Stimulated activated CD4-positive, alpha-beta T cell treated with anti-CD3 and anti-CD28 coated beads, Interleukin-4, amount 100 ng/mL, for 24 hours (primary cell): Measurements from ENCODE around the gene EFCC1.

Experiments used
- DNase-seq: peaks from one replicate; pipeline ENCODE4 v3.0.0-alpha.2; 2020

The EFCC1 gene, protein sequence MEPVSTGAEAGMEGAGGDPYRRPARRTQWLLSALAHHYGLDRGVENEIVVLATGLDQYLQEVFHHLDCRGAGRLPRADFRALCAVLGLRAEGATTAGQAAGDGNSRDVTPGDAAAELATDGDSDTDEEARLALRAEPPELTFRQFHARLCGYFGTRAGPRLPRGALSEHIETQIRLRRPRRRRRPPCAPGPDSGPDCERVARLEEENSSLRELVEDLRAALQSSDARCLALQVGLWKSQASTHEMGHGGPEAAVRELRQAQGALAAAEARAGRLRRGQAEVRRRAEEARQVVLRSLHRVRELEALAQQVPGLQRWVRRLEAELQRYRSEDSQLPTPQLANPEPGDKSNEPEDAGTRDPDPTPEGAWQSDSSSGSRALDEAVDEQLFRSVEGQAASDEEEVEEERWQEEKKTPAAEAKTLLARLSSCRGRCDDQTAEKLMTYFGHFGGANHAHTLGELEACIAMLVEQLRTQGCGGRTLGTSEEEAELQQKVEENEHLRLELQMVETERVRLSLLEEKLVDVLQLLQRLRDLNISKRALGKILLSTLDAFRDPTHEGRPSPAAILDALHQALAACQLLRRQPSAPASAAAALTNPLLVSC

DNA sequence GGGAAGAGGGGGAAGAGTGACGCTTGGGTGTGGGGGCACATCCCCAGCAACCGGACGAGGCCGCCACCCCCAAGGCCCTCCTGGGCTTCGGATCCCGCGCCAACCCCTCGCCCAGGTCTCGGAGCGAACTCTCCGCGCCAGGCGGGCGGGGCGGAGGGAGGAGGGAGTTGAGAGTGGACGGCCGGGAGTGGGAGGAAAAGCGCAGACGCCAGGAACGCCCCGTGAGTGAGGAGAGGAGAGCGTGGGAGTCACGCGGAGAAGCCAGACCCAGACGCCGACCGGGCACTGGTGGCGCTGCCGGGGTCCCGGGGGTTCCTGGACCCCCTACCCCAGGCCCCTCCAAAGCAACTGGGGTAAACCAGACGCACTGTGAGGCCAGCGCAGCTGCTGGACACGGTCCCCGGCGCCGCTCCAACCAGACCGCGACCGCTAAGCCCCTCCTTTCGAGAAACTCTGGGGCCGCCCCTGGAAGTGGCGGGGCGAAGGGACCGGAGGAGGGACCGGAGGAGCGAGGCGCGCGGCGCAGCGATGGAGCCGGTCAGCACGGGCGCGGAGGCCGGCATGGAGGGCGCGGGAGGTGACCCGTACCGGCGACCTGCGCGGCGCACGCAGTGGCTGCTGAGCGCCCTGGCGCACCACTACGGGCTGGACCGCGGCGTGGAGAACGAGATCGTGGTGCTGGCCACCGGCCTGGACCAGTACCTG lies at the start of gene EFCC1:
Gene EFCC1, plus strand, starts transcription at position 204 of the 705 bp plus-strand sequence. Its CDS starts 325 bp downstream, at position 529.
- DNase-seq = no peak

DNA sequence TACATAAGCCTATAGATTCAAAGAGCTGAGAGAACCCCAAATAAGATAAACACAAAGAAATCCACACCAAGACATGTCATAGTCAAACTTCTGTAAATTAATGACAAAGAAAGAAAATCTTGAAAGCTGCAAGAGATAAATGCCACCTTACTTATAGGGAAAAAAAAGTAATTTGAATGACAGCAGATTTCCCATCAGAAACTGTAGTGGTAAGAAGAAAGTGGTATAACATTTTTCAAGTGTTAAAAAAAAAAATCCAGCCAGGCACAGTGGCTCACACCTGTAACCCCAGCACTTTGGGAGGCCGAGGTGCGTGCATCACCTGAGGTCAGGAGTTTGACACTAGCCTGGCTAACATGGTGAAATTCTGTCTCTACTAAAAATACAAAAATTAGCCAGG lies 44.7 kb upstream of the EFCC1 start:
- no peak for DNase-seq

DNA sequence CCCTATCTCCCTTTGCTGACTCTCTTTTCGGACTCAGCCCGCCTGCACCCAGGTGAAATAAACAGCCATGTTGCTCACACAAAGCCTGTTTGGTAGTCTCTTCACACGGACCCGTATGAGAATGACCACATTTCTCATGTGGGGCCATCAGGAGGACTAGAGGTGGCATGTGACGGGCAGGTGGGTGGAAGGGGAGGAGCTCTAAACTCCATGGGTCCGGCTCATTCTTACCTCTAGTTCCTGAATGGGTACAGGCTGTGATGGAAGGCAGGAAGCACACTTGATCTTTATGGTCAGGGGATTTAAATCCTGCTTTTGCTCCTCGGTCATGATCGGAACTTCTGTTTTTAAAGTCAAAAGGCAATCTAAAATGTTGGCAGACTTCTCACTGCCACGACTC lies 35.8 kb upstream of the EFCC1 start:
- no peak for DNase-seq

DNA sequence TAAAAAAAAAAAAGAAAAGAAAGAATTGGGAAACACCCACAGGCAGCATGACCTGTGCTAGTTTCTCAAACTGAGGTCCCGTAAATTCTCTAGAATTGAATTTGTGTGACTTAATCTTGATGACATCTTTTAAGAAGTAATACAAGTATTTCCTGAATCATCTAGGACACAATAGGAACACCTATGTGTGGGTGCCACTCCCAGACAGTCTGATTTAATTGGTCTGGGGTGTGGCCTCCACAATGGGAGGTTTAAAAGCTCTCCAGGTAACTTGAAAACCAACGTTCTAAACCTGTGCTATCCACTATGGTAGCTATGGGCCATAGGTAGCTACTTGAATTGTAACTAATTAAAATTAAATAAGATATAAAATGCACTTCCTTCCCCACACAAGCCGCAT lies 35.3 kb upstream of the EFCC1 start:
- DNase-seq = no peak

DNA sequence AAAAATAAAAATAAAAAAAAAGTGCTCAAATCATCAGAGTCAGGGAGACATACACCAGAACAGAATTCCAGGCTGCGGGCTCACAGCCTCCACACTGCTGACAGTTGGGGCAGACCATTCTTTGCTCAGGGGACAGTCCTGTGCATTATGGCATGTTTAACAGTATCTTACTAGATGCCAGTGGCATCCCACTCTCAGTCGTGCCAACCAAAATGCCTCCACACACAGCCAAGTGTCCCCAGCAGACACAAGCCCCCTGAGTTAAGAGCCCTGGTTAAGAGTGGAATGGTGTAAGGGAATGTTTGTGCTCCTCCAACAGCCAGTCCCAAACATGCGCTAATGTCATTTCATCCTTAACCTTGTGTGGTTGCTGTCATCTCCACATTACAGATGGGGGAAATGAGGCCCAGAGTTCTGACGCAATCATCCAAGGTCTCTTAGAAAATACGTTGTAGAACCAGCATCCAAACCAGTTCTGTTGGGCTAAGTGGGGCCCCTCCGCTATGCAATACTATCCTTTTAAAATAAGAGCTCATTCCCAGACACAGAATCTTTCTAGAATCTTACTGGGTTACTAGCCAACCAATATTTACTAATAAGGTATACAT lies 33.3 kb upstream of the EFCC1 start:
- DNase-seq = no peak

DNA sequence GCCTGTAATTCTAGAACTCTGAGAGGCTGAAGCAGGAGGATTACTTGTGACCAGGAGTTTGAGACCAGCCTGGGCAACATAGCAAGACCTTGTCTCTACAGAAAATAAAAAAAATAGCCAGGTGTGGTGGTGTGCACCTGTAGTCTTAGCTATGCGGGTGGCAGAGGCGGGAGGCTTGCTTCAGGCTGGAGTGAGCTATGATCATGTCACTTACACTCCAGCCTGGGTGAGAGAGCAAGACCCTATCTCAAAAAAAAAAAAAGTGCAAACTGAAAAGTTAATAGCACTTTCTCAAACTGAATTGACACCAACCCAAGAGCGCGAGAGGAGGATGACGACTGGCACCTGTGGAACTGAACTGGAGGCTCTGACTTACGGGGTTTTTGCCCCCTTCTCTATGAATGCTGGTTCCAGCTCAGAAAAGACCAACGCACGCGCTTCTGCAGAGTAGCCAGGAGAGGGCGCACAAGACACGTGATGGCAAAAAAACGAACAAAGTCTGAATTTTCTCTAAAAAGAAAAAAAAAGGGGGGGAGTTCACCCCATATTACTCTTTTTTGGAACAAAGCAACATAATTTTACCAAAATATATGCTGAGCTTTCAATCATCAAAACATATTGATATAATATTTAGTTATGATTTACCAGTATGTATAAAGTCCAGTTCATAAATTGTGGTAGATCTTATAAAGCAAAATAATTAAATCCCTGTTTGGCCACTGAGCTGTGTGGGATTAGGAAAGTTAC lies 30.9 kb upstream of the EFCC1 start:
- DNase-seq = peak; percentile 69

DNA sequence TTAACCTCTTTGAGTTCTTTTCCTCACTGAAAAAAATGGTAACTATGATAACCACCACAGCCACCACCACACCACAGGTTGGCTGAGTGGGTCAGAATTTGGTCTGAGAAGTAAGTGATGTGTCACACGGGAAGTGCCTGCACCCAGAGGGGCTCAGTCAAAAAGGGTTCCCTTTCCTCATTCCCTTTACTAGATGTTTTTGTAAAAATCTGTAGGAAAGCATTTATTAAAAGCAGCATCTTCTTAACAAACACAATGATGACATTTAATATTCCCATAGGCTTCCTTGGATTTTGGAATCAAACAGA lies 30.4 kb upstream of the EFCC1 start:
- no peak for DNase-seq

DNA sequence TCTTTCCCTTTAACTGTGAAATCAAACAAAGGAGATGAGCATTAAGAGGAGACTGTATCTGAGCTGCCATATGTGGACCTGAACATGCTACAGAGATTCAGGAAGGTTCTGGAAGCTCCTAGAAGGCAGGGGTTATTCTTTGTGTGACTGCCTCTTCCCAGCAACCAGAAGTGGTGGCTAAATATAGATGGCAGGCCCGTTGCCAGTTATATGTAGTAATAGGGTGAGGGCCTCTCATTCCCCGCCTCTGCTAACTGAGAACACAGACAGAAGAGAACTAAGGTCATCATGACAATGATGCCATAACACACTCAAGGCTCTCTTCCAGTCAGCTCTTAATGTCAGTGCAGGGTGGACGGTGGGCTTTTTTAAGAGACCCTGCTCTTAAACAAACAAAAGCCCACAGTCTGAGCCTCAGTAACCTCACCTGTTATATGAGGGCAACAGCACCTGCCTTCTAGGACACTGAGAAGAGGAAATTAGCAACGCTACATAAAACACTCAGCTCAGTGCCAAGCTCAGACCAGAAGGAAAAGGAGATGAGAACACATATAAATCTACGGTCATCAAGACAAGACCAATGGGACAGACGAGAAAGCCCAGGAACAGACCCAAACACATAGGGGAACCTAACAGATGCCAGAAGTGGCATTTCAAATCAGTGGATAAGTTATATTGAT lies 29.5 kb upstream of the EFCC1 start:
- no peak for DNase-seq

DNA sequence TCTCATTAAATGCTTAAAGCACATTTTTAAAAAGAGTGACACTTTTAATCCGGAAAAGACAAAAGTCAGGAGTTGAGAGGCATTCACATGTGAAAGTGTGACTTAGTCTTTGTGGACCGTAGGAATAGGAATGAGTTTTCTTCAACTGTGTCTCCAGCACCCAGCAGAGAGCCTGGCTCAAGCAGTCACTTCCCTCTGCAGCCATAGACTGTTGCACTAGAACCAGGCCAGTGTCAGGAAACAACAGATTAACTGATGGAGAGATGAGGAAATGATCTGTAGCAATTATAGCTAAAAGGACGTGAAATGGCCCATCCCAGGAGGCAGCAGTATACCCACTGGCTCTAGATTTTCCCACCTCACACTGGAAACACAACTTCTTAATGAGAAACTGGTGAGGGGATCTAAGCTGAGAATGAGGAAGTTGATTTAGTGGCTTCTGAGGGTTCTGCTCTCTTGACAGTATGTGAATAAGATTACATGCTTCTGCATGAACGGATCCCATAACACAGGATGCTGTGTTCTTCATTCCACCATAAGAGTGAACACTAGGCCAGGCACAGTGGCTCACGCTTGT lies 27.0 kb upstream of the EFCC1 start:
- no peak for DNase-seq

DNA sequence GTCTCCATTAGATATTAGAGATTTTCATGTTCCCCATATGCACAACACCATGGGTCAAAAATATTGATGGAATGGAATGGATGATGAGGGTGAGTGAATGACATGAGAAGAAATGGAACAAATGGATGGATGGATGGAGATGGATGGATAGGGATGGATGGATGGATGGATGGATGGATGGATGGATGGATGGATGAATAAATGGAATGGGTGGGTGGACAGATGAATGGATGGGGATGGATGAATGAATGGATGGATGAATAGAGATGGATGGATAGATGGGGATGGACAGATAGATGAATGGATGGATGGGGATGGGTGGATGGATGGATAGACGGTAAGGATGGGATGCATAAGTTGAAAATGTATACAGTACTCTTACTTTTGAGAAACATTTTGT lies 25.8 kb upstream of the EFCC1 start:
- DNase-seq = no peak

DNA sequence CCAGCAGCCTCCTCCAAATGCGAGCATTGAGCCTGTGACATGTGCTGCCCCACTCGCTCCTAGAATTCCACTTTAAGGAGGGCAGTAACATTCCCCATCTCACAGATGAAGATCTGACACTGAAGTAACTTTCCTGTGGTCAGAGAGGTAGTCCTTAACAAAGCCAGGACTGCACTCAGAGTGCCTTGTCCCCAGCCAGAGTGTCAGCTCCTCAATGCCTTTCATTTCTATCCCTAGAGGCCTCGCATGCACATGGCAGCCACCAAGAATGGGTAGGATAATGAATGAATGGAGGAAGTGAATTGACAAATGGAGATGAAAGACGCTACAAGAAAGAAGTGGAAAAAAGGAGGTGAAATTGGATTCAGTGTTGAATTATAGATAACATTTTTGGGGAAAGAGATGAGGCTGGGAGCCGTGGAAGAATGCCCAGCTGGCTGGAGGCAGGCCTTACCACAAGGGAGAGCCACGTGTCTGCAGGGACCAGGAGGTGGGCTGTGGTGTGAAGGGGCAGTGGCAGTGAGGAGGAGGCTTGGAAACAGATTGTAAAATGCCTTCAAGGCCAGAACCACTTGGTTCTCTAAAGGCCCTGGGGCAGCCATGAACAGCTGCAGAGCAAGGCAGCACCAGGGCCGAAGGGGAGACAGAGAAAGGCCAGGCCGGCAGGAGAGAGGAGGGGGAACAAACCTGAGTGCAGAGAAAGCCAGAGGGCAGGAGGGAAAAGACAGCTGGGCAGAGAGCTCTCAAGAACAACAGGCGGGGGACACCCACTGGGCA lies 17.6 kb upstream of the EFCC1 start:
- no peak for DNase-seq

DNA sequence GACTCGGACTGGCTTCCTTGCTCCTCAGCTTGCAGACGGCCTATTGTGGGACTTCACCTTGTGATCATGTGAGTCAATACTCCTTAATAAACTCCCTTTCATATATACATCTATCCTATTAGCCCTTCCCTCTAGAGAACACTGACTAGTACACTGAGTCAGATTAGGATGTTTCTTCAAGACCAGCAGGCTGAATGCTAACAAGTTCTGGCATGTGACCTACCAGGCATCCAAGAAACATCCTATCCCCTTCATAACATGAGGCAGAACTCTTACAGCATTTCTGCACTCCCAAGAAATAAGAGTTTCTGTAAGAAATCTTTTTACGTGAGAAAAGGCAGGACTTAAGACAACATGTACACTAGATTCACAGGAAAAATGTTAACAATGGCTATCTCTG lies 16.5 kb upstream of the EFCC1 start:
- no peak for DNase-seq

DNA sequence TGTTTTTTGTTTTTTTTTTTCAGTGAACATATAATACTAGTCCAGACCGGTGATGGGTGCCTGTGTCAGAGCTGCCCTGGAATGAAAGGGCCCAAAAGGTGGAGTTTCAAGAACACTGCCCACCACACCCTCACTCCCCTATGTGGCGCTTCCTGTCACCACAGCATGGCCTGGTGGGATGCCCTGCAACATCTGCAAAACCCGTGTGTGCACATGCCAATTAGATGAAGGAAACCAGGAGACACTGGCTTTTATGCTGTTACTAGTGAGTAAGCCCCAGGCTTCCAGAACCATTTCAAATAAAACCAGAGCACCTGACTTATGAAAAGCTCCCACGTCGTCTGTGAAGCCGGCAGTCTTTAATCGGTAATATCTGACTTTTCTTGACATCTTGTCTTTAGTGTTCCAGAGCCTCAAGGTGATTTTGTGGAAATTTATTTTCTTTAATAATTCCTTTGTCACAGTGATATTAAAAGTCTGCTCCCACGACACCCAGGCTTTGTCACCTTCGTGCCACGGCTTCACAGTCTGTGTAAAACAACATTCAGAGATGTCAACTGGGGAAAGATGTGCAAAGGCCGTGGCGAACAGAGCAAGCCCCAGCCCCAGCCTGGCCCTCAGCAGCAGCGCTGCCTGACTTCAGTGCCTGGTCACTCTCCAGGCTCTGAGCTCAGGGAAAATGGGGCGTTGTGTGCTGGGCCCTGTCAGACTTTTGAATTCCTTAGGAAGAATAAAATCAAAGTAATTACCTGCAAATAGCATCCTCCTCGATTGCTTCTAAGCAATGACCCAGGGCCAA lies 13.6 kb upstream of the EFCC1 start:
- no peak for DNase-seq

DNA sequence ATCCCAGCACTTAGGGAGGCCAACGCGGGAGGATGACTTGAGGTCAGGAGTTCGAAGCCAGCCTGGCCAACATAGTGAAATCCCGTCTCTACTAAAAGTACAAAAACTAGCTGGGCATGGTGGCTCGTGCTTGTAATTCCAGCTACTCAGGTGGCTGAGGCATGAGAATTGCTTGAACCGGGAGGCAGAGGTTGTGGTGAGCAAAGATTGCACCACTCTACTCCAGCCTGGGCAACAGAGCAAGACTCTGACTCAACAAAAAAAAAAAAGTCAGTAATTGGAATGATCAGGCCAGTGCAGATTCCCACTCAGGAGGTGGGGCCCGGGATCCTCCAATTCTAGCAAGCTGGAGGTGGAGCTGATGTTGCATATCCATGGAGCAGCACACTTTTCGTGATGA lies 12.8 kb upstream of the EFCC1 start:
- DNase-seq = no peak

DNA sequence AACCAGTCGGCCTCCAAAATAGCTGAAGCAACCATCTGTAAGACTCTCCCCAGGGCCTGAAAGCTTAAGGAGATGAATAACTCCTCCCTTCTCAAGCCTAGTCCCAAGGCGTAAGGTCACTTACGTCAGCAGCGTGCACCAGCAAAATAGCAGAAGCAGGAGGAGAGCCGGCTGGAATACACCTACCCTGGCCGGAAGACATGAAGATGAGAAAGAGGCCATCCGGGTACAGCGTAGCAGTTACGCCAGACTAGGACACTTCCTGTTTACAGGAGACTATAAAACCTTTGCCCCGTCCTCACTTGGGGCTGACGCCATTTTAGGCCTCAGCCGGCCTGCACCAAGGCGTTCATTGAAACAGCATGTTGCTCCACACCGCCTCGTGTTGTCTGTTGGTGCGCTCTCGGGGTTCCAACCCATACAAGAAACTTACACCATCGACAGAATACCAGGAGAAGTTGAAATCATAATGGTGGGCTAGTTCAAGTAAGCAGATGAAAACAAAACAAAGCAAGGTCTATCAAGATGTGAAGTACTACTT lies 9.7 kb upstream of the EFCC1 start:
- DNase-seq = no peak

DNA sequence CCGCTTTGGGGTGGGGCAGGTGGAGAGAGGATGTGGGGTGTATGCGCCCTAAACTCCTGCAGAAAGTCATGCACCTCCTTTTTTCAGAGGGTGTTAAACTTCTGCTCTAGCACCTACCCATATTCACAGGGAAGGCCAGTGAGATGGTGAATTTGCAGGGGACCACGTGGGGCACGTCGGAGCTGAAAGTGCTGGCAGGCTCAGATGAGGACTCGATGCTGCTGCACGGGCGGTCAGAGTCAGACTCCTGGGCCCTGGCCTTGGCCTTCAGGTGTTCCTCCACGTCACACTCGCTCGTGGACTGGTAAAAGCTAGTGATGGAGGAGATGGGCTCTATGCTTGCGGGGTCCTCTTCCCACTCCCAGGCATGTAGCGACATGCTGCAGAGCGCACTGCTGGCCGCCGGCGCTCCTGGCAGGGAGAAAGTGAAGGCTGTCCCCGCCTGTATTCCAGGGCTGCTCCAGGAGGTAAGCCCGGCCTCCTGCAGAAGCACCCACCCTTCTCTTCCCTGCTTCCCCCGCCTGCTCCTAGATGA lies 8.1 kb upstream of the EFCC1 start:
- DNase-seq = no peak

DNA sequence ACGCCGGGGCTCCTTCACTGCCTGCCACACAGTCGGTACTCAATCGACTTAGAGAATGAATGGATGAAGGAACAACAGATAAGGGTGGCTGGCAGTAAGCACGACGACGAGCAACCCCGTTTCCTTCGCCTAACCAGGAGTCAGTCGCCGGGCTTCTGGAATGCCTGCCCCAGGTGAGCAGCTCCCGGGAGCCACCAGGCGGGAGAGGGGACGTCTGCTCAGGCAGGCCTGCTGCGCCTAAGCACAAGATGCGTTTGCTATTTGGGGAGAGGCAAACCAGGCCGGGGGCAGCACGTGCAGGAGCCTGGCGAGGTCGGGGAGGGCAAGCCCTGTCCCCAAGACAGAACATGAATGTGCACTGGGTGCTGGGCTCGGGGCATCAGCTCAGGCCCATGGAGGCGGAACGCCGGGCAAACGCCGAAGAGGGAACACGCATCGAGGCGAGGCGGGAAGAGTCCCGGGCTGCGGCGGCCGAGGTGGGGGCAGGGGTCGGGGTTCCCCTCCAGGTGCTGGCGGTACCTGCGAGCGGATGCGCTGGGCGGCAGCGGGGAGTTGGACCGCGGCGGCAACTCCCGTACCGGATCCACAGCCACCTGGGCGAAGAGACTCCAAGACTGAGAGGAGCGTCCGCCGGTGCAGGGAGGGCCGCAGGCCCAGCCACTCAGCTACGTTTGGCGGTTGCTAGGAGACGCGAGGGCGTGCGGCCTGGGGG lies 7.5 kb upstream of the EFCC1 start, which contains the start of gene CFAP92:
Gene CFAP92, minus strand, starts transcription at position 616 of the 712 bp plus-strand sequence. CDS start 772 bp downstream, outside the sequence.
- peak; percentile 90 for DNase-seq

DNA sequence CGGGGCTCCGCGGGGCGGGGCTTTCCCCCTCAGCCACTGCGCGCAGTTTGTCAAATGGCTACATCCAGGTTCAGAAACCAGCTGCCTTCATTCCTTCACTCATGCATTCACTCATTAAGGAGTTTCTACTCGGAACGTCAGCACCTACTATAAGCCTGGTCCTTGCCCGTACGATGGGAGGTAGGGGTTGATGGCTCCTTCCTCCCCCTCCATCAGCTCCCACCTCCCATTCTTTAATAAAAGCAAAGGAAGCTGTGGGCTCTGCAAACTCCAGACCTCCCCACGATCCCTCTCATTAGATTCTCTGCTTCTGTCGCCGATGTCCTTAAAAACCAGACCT lies 7.0 kb upstream of the EFCC1 start:
- DNase-seq = no peak
